Endodermal cell (in vitro differentiated cells): Measurements from ENCODE around the gene MESP1. TPM values are rescaled to one million over a fixed set of nuclear protein-coding genes. Genes with fewer than 3 reads are reported as not detected.

Experiments
- DNase-seq: peaks from one replicate; pipeline ENCODE4 v3.0.0-alpha.2; 2017
- H3K27ac ChIP-seq: 2 replicates; pipeline ENCODE4 v1.5.1; 2013; ENCODE audit warnings: mild to moderate bottlenecking, low read depth, low read length, moderate library complexity
- H3K27me3 ChIP-seq: 2 replicates; pipeline ENCODE4 v1.6.1; 2013; ENCODE audit warnings: mild to moderate bottlenecking, low read length, moderate library complexity; ENCODE audit not compliant: insufficient read depth, control insufficient read depth, poor library complexity, severe bottlenecking
- H3K36me3 ChIP-seq: 2 replicates; pipeline ENCODE4 v1.7.0; 2013; ENCODE audit warnings: mild to moderate bottlenecking, low read length, moderate library complexity; ENCODE audit not compliant: control insufficient read depth, insufficient read depth
- H3K4me1 ChIP-seq: one replicate; pipeline ENCODE4 v1.7.0; 2013; ENCODE audit warnings: low read length; ENCODE audit not compliant: control insufficient read depth, insufficient read depth
- H3K4me3 ChIP-seq: 2 replicates; pipeline ENCODE4 v1.5.1; 2013; ENCODE audit warnings: mild to moderate bottlenecking, low read length, moderate library complexity
- H3K9ac ChIP-seq: 2 replicates; pipeline ENCODE4 v1.6.1; 2013; ENCODE audit warnings: mild to moderate bottlenecking, low read length, moderate library complexity; ENCODE audit not compliant: poor library complexity, severe bottlenecking; ENCODE audit errors: extremely low read depth
- H3K9me3 ChIP-seq: 2 replicates; pipeline ENCODE4 v1.6.1; 2013; ENCODE audit warnings: mild to moderate bottlenecking, low read length, moderate library complexity; ENCODE audit not compliant: control insufficient read depth
- H3K27ac Mint-ChIP-seq: 2 replicates; pipeline ENCODE4 v1.8.0; 2020; ENCODE audit warnings: mixed read lengths
- H3K27me3 Mint-ChIP-seq: 2 replicates; pipeline ENCODE4 v1.8.0; 2021; ENCODE audit warnings: mild to moderate bottlenecking, mixed read lengths; ENCODE audit not compliant: insufficient read depth
- H3K36me3 Mint-ChIP-seq: 2 replicates; pipeline ENCODE4 v1.8.0; 2020; ENCODE audit warnings: low read depth, mixed read lengths
- H3K4me1 Mint-ChIP-seq: 2 replicates; pipeline ENCODE4 v1.8.0; 2020; ENCODE audit warnings: mixed read lengths
- H3K4me3 Mint-ChIP-seq: 2 replicates; pipeline ENCODE4 v1.8.0; 2020; ENCODE audit warnings: mild to moderate bottlenecking, moderate library complexity, mixed read lengths
- H3K9me3 Mint-ChIP-seq: 2 replicates; pipeline ENCODE4 v1.8.0; 2020; ENCODE audit warnings: mild to moderate bottlenecking, mixed read lengths
- CTCF ChIP-seq: fragments of 200-600 bp; sonication (generic); conservative IDR thresholded peaks from 2 replicates; pipeline ENCODE4 v1.5.0; 2021; ENCODE audit warnings: antibody characterized with exemption, mild to moderate bottlenecking
- WGBS, 2 experiments: methylation state at CpG; one replicate each; pipeline versions ENCODE4 v1.1.5 to v1.1.7; 2013; ENCODE audit warnings: missing lambda C conversion rate in 2 of 2, mixed read lengths in 1 of 2; ENCODE audit not compliant: insufficient coverage in 1 of 2, insufficient read length in 1 of 2; 5-methylcytosine and 5-hydroxymethylcytosine counted together
- total RNA-seq, 2 donors: library from RNA; stranded (reverse); fragmentation: NEBNext Ultra II Directional in 1 of 2; extraction: Animal tissue kit (Norgen Biotek cat#: 25700) in 1 of 2; gene quantifications; 2 replicates in 1 of 2; 3 replicates in 1 of 2; pipeline ENCODE4 v1.2.1, GENCODE V29; 2021

The MESP1 gene
- total RNA-seq, 2 donors from 2014 or later, result 0.22 TPM; not detected in 1

GRCh38 chr15:89797678-89798201 is 46.7 kb upstream of the MESP1 start:
- no peaks in the 10 kb centered on the region for H3K4me1 ChIP-seq
- H3K27me3 ChIP-seq, result no peaks in the 10 kb centered on the region
- TF ChIP-seq CTCF, result no peak
- H3K27ac Mint-ChIP-seq, result no peak overlapping the region
- no peak overlapping the region for H3K9ac ChIP-seq
- H3K9me3 ChIP-seq, result no peaks in the 10 kb centered on the region
- no peaks in the 10 kb centered on the region for H3K36me3 ChIP-seq
- H3K27me3 Mint-ChIP-seq, result peaks cover 19% of the 10 kb centered on the region
- WGBS, 2 experiments, result 92 to 96% methylated on average over 4 of the region's 4 CpGs
- H3K4me1 Mint-ChIP-seq, result no peaks in the 10 kb centered on the region
- H3K36me3 Mint-ChIP-seq, result no peaks in the 10 kb centered on the region
- no peak overlapping the region for H3K4me3 Mint-ChIP-seq
- no peak overlapping the region for H3K4me3 ChIP-seq
- H3K27ac ChIP-seq, result no peak overlapping the region
- peaks cover 3% of the 10 kb centered on the region for H3K9me3 Mint-ChIP-seq
- DNase-seq, result no peak

- Histone ChIP-seq H3K36me3 (no peaks in the 10 kb centered on the region), H3K9me3 (no peaks in the 10 kb centered on the region), H3K27ac (no peak overlapping the region), H3K9ac (no peak overlapping the region), H3K4me3 (no peak overlapping the region), H3K27me3 (no peaks in the 10 kb centered on the region), H3K4me1 (no peaks in the 10 kb centered on the region)
- Mint-ChIP-seq H3K4me1 (no peaks in the 10 kb centered on the region), H3K36me3 (no peaks in the 10 kb centered on the region), H3K27ac (no peak overlapping the region), H3K27me3 (peaks cover 17% of the 10 kb centered on the region), H3K4me3 (no peak overlapping the region), H3K9me3 (peaks cover 3% of the 10 kb centered on the region)
- no peak for DNase-seq
- no peak for TF ChIP-seq CTCF
These were observed 44.9 kb upstream of the MESP1 start for GRCh38 chr15:89795996-89796395.

- Mint-ChIP-seq H3K9me3 (peaks cover 3% of the 10 kb centered on the region), H3K4me1 (no peaks in the 10 kb centered on the region), H3K27me3 (peaks cover 17% of the 10 kb centered on the region), H3K36me3 (no peaks in the 10 kb centered on the region), H3K27ac (no peak overlapping the region), H3K4me3 (no peak overlapping the region)
- Histone ChIP-seq H3K36me3 (no peaks in the 10 kb centered on the region), H3K27ac (no peak overlapping the region), H3K27me3 (no peaks in the 10 kb centered on the region), H3K4me3 (no peak overlapping the region), H3K9ac (no peak overlapping the region), H3K9me3 (no peaks in the 10 kb centered on the region), H3K4me1 (no peaks in the 10 kb centered on the region)
- WGBS, 2 experiments, result 78 to 86% methylated on average over 4 to 5 of the region's 5 CpGs
- TF ChIP-seq CTCF, result no peak
- DNase-seq, result no peak
These were observed 43.7 kb upstream of the MESP1 start for GRCh38 chr15:89794627-89795241.
